ENCODE data around the gene ZNF618. TPM values are rescaled to one million over a fixed set of nuclear protein-coding genes. Genes with fewer than 3 reads are reported as not detected.
"Not testable (repeated sequence)": the region's sequence is repeated elsewhere in the genome, so short reads cannot be mapped to it uniquely, and the experiment has no call there.

ZNF618 gene
- total RNA-seq, 2 donors from 2014 or later: 16.6 to 24.9 TPM

GRCh38 chr9:113992994-113993393, 116.9 kb downstream of the ZNF618 start:
- peaks cover 29 to 65% of the 10 kb centered on the region in 2 donors for H3K4me1 ChIP-seq (ENCODE audit: control insufficient read depth in 1 of 2, low read depth in 2 of 2)
- TF ChIP-seq CTCF (IDR thresholded peaks at IDR 0.05): no peak
- DNase-seq (ENCODE audit: low spot score): no peak
- H3K9me3 ChIP-seq: no peaks in the 10 kb centered on the region
- peak overlapping the region; percentile 31 for H3K4me3 ChIP-seq
- H3K27ac ChIP-seq: no peak overlapping the region
- no peak for ATAC-seq (ENCODE audit: insufficient number of reproducible peaks, low FRiP score, low read depth)
- no peaks in the 10 kb centered on the region for H3K27me3 ChIP-seq (replicated peaks; ENCODE audit: insufficient read depth)
- H3K36me3 ChIP-seq: no peaks in the 10 kb centered on the region

GRCh38 chr9:113993838-113994540, 117.9 kb downstream of the ZNF618 start:
- no peak for TF ChIP-seq CTCF (IDR thresholded peaks at IDR 0.05)
- ATAC-seq (ENCODE audit: insufficient number of reproducible peaks, low FRiP score, low read depth) (peak; percentile 80), DNase-seq (ENCODE audit: low spot score) (peak; percentile 84)
- Histone ChIP-seq H3K27me3 (replicated peaks; ENCODE audit: insufficient read depth) (no peaks in the 10 kb centered on the region), H3K4me1 (ENCODE audit: control insufficient read depth in 1 of 2, low read depth in 2 of 2) (peaks cover 29 to 63% of the 10 kb centered on the region in 2 donors), H3K9me3 (no peaks in the 10 kb centered on the region), H3K36me3 (no peaks in the 10 kb centered on the region), H3K4me3 (peak overlapping the region; percentile 1), H3K27ac (peak overlapping the region; percentile 25 to 48)

- Histone ChIP-seq H3K27ac (no peak overlapping the region), H3K36me3 (no peaks in the 10 kb centered on the region), H3K4me3 (no peak overlapping the region), H3K9me3 (no peaks in the 10 kb centered on the region), H3K27me3 (replicated peaks; ENCODE audit: insufficient read depth) (no peaks in the 10 kb centered on the region), H3K4me1 (ENCODE audit: control insufficient read depth in 1 of 2, low read depth in 2 of 2) (peaks cover 24 to 60% of the 10 kb centered on the region in 2 donors)
- TF ChIP-seq CTCF (IDR thresholded peaks at IDR 0.05): no peak
- DNase-seq (ENCODE audit: low spot score): no peak
- ATAC-seq (ENCODE audit: insufficient number of reproducible peaks, low FRiP score, low read depth): no peak
Observed at GRCh38 chr9:113995401-113995800, 119.3 kb downstream of the ZNF618 start.

GRCh38 chr9:113995963-113996362, 119.9 kb downstream of the ZNF618 start:
- no peak for ATAC-seq (ENCODE audit: insufficient number of reproducible peaks, low FRiP score, low read depth)

GRCh38 chr9:113996531-113997001, 120.5 kb downstream of the ZNF618 start:
- no peak overlapping the region for H3K4me3 ChIP-seq
- H3K9me3 ChIP-seq: no peaks in the 10 kb centered on the region
- no peaks in the 10 kb centered on the region for H3K27me3 ChIP-seq (replicated peaks; ENCODE audit: insufficient read depth)
- H3K27ac ChIP-seq: no peak overlapping the region
- peaks cover 23 to 52% of the 10 kb centered on the region in 2 donors for H3K4me1 ChIP-seq (ENCODE audit: control insufficient read depth in 1 of 2, low read depth in 2 of 2)
- no peak for ATAC-seq (ENCODE audit: insufficient number of reproducible peaks, low FRiP score, low read depth)
- TF ChIP-seq CTCF (IDR thresholded peaks at IDR 0.05): no peak
- no peaks in the 10 kb centered on the region for H3K36me3 ChIP-seq
- no peak for DNase-seq (ENCODE audit: low spot score)

More at GRCh38 chr9:113995963-113996362, 119.9 kb downstream of the ZNF618 start:
- Histone ChIP-seq H3K36me3 (no peaks in the 10 kb centered on the region), H3K4me1 (ENCODE audit: control insufficient read depth in 1 of 2, low read depth in 2 of 2) (peaks cover 24 to 58% of the 10 kb centered on the region in 2 donors), H3K27ac (no peak overlapping the region), H3K27me3 (replicated peaks; ENCODE audit: insufficient read depth) (no peaks in the 10 kb centered on the region), H3K9me3 (no peaks in the 10 kb centered on the region), H3K4me3 (no peak overlapping the region)
- TF ChIP-seq CTCF (IDR thresholded peaks at IDR 0.05): no peak
- DNase-seq (ENCODE audit: low spot score): no peak

- not testable (repeated sequence) for H3K27me3 ChIP-seq (replicated peaks; ENCODE audit: insufficient read depth); H3K4me3 ChIP-seq; H3K36me3 ChIP-seq; ATAC-seq (ENCODE audit: insufficient number of reproducible peaks, low FRiP score, low read depth); DNase-seq (ENCODE audit: low spot score); H3K9me3 ChIP-seq; H3K27ac ChIP-seq
- H3K4me1 ChIP-seq (ENCODE audit: control insufficient read depth in 1 of 2, low read depth in 2 of 2): peaks cover 18 to 50% of the 10 kb centered on the region in 2 donors
Observed at GRCh38 chr9:113997064-113997463, 121.0 kb downstream of the ZNF618 start.

Data from thoracic aorta (tissue), 2 donors.